NCI-H748 treated with DMSO at 0.1 percent for 48 hours (cell line): ENCODE data around the gene MFSD12.

Source experiments
- DNase-seq: peaks from one replicate; lab custom pipeline; 2025; lab: John Stamatoyannopoulos, UW

The MFSD12 gene

GRCh38 chr19:3555653-3556422 lies 1.5 kb downstream of the MFSD12 start:
- no peak for DNase-seq

- no peak for DNase-seq
These were observed 2.9 kb downstream of the MFSD12 start for GRCh38 chr19:3554254-3555083.

DNA sequence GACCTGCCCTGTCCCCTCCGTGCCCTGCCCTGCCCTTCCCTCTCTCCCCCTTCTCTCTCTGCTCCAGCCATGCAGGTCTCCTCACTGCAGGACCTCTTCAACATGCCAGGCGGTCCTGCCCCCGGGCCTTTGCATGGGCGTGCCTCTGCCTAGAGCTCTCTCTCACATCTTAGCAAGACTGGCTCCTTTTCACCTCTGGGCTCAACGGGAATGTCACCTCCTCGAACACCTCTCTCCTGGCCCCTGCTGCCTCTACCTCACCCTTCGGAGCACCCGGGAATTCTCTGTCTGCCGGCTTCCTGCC lies 5.6 kb downstream of the MFSD12 start:
- DNase-seq = no peak

DNA sequence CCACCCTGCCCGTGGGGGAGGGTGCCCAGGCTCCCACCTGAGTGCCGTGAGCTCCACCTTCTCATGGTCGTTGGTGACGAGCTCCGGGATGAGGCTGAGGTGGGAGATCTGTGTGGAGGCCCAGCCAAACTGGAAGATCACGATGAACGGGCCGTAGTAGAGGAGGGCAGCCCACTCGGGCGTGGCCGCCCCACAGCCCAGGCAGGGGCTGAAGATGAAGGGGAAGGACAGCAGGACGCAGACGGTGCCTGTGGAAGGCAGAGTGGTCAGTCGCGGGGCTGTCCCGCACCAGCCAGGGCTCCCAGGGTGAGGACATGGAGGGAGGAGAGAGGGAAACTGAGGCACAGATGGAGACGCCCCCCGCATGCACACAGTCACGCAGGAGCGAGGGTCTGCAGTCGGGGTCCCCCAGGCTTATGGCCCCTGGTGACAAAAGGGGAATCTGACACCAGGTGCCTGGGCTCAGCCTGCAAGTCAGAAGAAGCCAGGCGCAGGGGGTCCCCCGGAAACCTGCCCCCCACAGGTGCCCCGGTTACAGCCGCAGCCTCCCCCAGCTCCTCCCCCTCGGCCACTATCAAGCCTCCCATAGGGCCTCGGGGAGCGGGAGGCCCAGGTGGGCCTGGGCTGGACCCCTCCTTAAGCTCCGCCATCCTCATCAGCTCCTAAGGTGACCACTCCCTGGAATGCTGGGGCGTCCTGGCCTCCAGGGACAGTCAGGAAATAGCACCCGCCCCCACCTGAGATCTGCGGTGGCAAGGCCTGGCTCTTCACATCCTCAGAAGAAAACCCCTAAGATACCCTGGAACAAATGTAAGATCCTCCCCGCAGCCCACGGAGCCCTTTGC lies 6.2 kb downstream of the MFSD12 start:
- DNase-seq = no peak

DNA sequence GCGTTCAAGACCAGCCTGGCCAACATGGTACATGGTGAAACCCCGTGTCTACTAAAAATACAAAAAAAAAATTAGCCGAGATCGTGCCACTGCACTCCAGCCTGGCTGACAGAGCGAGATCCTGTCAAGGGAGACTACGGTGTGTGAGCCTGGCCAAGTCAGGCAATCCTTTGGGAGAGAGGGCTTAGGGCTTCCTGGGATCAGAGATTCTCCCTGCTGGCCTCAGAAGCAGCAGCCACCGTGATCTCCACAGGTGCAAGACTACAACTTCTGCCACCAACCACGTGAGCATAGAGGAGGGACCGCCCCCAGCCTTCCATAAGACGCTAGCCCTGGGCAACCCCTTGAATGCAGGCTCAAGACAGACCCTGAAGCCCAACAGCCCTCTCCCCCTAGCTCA lies 7.6 kb downstream of the MFSD12 start:
- no peak for DNase-seq

DNA sequence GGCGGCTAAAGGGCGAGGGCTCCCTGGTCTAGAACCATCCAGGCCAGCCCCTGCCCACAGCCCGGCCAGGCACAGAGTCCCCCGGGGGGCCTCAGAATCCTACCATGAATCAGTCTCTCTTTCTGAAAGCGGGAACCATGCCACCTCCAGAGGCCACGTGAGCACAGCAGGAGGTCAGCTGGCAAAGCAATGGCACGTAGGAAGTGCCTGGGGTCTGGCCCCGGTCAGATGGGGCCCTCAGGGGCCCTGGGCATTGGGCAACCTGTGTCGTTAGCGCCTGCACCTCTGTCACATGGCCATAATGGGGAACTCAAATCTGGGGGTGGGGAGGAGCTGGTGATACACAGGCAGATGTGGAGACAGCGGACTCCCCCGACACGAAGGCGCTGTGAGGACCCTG lies 8.8 kb downstream of the MFSD12 start:
- no peak for DNase-seq

DNA sequence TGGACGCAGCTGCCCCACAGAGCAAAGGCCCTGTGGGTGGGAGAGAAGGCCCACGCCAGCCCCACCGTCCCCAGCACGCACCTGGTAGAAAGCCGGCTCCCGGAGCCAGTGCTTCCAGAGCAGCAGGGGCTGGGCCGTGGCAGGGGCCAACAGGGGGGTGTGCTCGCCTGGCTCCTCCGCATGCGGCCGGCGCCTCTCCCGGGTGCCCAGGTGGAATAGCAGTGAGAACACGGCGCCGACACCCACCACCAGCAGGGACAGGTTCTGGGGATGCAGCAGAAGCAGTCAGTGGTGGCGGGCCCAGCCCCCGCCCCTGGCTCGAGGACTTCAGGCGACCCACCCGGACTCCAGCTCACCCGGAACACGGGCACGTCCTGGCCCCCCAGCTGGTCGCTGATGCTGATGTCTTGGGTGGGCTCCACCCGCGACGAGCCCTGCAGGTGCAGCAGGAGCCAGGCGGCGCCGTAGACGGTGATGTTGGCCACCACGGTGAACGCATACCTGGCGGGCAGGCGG lies 9.6 kb downstream of the MFSD12 start:
- DNase-seq = no peak

GRCh38 chr19:3547301-3547731 lies 10.1 kb downstream of the MFSD12 start:
- no peak for DNase-seq

GRCh38 chr19:3546119-3546518 lies 11.3 kb downstream of the MFSD12 start:
- DNase-seq = no peak

DNA sequence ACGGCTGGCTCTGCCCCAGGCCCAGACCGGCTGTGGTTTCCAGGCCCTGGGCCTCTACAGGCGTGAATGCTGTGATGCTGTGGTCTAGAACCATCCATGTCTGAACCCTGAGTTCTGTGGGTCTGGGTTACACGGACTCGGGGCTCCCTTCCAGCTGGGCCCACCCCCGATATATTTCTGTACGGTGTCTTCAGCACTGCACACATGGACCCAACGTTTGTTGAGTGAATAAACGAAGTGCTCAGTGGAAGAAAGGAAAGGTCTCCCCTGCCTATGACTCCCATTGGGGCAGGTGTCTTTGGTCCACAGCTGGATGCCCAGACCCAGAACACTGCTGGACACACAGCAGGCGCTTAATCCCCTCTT lies 11.7 kb downstream of the MFSD12 start:
- no peak for DNase-seq

DNA sequence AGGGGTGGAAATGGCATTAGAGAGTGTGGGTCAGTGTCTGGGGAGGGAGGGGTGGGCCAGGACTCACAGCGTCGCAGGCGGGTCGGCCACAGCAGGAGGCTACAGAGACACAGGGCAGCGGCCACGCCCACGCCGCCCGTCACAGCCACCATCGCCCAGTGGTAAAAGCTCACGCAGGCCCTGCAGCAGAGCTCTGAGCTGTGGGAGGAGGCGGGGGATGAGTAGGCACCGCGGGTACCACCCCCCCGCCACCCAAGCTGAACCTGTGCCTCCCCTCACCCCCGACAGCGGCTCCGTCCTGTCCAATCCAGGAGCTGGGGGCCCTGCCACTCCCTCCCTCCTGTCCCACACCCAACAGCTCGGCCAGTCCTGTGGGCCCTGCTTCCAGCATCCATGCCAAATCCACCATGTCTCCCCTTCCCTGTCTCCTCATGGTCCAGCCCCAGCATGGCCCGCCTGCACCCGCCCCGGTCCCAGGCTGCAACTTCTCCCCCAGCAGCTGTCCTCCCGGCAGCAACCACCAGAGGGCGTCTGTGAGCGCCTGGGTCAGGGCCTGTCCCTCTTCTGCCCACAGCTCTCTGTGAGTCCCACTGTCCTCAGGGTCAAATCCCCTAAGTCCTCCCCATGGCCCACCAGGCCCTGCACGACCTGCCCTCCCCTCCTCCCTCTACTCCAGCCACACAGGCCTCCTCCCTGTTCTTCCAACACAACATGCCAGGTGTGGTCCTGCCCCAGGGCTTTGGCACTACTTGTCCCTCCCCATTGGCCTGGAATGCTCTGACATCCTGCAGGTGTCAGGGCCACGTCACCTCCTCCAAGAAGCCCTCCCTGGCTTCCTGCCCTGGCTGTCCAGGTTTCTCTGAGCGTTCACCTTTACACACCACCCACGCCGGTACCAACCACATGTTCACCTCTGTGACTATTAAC lies 12.4 kb downstream of the MFSD12 start:
- DNase-seq = peak; percentile 2

- DNase-seq = no peak
These were observed 13.4 kb downstream of the MFSD12 start for GRCh38 chr19:3544058-3544376.

- no peak for DNase-seq
These were observed 14.0 kb downstream of the MFSD12 start for GRCh38 chr19:3543150-3544057.

- no peak for DNase-seq
These were observed 17.6 kb downstream of the MFSD12 start for GRCh38 chr19:3539756-3540118.

- DNase-seq = no peak
These were observed 18.2 kb downstream of the MFSD12 start, which contains the start of gene TEKTIP1 for GRCh38 chr19:3538965-3539755. TSS of gene TEKTIP1 (plus strand) at chr19:3539174. CDS start at chr19:3539178, 4 bp downstream.

- no peak for DNase-seq
These were observed 19.0 kb downstream of the MFSD12 start for GRCh38 chr19:3538258-3538929.

- DNase-seq = no peak
These were observed 19.7 kb downstream of the MFSD12 start for GRCh38 chr19:3537438-3538240.

DNA sequence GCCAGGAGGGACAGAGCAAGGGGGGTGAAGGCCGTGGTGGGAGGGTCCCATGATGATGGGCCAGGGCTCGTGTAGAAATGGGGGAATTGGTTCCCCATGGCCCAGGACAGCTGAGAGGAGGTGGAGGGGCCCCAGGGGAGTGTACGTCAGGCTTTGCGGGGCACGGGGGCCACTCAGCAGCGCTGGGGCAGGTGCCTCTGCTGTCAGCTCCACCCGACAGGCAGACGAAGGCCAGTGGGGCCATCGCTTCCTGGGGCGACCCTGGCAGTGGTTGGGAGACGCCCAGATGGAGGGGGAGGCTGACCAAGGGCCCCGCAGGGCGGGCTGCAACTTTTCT lies 20.3 kb downstream of the MFSD12 start:
- DNase-seq = no peak
